Measurements from ENCODE around the gene VWA3A.

VWA3A gene

DNA sequence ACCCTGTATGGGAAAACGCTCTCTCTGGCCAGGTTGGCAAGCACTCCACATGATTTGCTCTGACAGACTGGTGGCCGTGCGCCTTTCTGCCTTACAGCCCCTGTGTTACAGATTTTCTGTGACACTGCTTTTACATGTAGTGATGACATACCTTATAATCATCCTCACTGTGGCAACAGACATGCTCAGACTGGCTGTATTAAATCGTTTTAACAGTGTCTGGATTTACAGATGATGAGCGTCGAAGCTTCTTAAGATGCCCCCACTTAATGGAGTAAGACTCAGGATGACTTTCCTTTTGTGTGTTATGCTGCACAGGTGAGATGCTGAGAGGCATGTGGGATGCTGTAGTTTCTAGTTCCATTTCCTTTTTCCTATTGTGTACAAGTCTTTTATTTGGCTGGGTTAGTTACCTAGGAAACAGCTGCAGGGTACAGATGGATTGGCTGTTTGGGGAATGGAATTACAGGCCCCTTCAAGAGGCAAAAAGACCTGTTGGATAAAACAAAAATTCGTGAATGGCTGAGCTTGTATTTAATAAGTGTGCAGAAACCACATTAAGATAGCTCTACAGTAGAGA lies 20.9 kb upstream of the VWA3A start:
- peak; percentile 58 for DNase-seq (ENCODE audit: low spot score)
- H3K27ac ChIP-seq = peak overlapping the region; percentile 52; the same call in 1 of the 2 replicates

DNA sequence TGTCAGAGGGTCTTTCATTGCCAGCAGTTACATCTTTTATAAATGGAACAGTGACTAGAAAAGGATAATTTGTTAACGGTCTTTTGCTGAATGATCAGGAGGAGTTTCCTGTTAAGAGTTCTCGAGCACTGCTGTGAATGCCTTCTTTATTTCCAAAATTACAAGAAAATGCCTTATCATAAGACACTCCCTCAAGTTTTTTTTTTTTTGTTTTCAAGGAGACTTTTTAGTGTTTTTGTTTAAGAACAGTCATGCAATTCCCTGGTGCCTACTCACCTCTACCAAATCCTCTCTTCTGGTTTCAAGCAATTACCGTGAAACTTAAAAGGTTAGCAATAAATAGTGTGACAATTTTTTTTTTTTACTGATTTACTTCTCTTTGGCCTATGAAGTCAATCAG lies 19.0 kb upstream of the VWA3A start:
- ChIA-PET POLR2A (ENCODE audit: low non-redundant PET) (no interaction called here), CTCF (interaction anchor here (0.6 kb wide), 1 partner anchor 53 kb away, joined by 4 read pairs; no protein-coding TSS in a partner anchor)
- no peak for TF ChIP-seq CTCF (conservative IDR thresholded peaks at IDR 0.05; ENCODE audit: low read depth)
- no peak overlapping the region for H3K27ac ChIP-seq
- DNase-seq (ENCODE audit: low spot score) = no peak

More for the DNA sequence above, 20.9 kb upstream of the VWA3A start:
- POLR2A ChIA-PET (ENCODE audit: low non-redundant PET) = interaction anchor here (1.3 kb wide), 1 partner anchor 64 kb away, joined by 7 read pairs; the partner anchor contains the start of gene MOSMO
- no peak for TF ChIP-seq CTCF (conservative IDR thresholded peaks at IDR 0.05; ENCODE audit: low read depth)
- CTCF ChIA-PET = interaction anchor here (0.6 to 1.0 kb wide), 3 partner anchors 48 to 120 kb away, joined by 3 read pairs; no protein-coding TSS in a partner anchor

DNA sequence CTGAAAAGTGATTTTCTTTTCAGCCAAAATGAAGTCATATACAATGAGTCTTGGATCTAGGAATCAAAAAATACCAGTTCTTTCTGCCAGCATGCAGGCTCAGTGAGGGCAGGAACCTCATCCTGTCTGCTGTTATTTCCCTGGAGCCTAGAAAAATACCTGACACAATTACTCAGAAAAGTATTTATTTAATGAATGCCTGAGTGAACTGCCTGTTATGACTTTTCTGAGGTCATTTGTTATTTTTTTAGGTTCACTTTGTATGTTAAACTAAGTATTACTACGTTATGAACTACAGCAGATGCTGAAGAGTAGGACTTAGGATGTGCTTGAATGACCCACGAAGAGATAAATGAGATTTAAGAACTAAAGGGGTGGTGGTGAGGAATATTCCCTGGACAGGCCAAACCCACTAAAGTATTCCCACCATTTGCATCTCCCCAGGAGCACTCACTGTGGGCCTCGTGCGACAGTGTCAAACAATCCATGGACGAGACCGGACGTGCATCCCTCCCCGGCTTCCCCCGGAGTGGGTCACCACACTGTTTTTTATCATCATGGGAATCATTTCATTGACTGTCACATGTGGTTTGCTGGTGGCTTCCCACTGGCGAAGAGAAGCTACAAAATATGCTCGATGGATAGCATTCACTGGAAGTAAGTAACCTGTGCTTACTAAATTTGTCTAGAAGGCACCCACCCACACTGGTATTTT lies 17.1 kb upstream of the VWA3A start:
- CTCF ChIA-PET = no interaction called here

GRCh38 chr16:22075776-22076175 lies 16.6 kb upstream of the VWA3A start:
- CTCF ChIA-PET = no interaction called here
- POLR2A ChIA-PET (ENCODE audit: low non-redundant PET) = no interaction called here
- no peak for TF ChIP-seq CTCF (conservative IDR thresholded peaks at IDR 0.05; ENCODE audit: low read depth)
- no peak overlapping the region for H3K27ac ChIP-seq
- no peak for DNase-seq (ENCODE audit: low spot score)

More for the DNA sequence above, 17.1 kb upstream of the VWA3A start:
- H3K27ac ChIP-seq = no peak overlapping the region
- TF ChIP-seq CTCF (conservative IDR thresholded peaks at IDR 0.05; ENCODE audit: low read depth) = no peak
- no peak for DNase-seq (ENCODE audit: low spot score)
- POLR2A ChIA-PET (ENCODE audit: low non-redundant PET) = no interaction called here

DNA sequence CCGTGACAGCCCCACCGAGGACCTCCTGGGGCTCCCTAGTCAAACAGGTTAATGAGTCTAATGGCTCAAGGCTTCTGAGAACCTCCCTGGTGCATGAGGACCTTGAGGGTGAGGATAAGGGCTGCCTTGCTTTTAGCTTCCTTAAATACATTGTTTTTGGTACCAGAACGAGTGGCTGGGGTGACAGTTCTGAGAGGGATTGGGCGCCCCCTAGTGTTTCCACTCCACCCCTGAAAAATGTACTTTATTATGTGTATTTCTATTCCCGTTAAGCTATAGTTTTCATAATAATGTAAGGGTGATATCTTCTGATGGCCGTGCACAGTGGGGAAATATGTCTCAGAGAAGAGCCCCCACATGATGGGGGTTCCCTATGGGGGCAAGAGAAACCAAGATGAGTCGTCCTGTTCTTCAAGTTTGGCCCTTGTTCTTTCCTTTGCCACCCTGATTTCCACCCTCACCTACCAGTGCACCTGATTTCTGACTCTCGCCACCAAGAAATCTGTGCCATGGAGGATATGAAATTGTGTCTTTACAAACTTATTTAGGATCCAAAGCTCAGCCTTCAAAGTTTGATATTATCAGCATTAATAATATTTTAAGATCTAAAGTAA lies 14.5 kb upstream of the VWA3A start:
- H3K27ac ChIP-seq = no peak overlapping the region
- peak; percentile 86 for TF ChIP-seq CTCF (conservative IDR thresholded peaks at IDR 0.05; ENCODE audit: low read depth)
- peak; percentile 64 for DNase-seq (ENCODE audit: low spot score)
- CTCF ChIA-PET = interaction anchor here (0.5 to 2.7 kb wide), 43 partner anchors 9 to 1271 kb away, joined by 3 to 47 read pairs (median 5); partner anchors contain the start of genes ERI2, MOSMO, PDZD9 and REXO5
- POLR2A ChIA-PET (ENCODE audit: low non-redundant PET) = no interaction called here

- DNase-seq (ENCODE audit: low spot score) = no peak
- POLR2A ChIA-PET (ENCODE audit: low non-redundant PET) = interaction anchor here (0.6 kb wide), 1 partner anchor 58 kb away, joined by 7 read pairs; no protein-coding TSS in a partner anchor
- H3K27ac ChIP-seq = no peak overlapping the region
- CTCF ChIA-PET = interaction anchor here (1.4 to 2.7 kb wide), 11 partner anchors 13 to 119 kb away, joined by 3 to 47 read pairs (median 16); partner anchors contain the start of genes MOSMO and PDZD9
- no peak for TF ChIP-seq CTCF (conservative IDR thresholded peaks at IDR 0.05; ENCODE audit: low read depth)
Observed at GRCh38 chr16:22078656-22079055, 13.7 kb upstream of the VWA3A start.
